GM12878 (cell line): ENCODE measurements around the gene SCLY. TPM values are rescaled to one million over a fixed set of nuclear protein-coding genes. Genes with fewer than 3 reads are reported as not detected.
"Not testable (repeated sequence)": the region's sequence is repeated elsewhere in the genome, so short reads cannot be mapped to it uniquely, and the experiment has no call there.

Experiments
- ATAC-seq: fragments of 200-7000 bp; cut with Tn5 transposase; 3 replicates; pipeline ENCODE4 v1.9.1; 2020; ENCODE audit warnings: mild to moderate bottlenecking, moderate library complexity
- BruUV-seq: library from RNA; stranded (reverse); fragments of 400-500 nt; replicated peaks from 2 replicates; lab custom pipeline; 2021; lab: Mats Ljungman, UMichigan
- CTCF ChIA-PET: fragments of 300-600 bp; sonication (Branson Sonifier 250); formaldehyde crosslinking; extraction: SDS; loops from one replicate; lab custom pipeline; 2021; ENCODE audit warnings: inconsistent platforms; lab: Yijun Ruan, JAX
- POLR2A ChIA-PET: fragments of 350-600 bp; formaldehyde crosslinking; extraction: SDS; loops from one replicate; lab custom pipeline; 2021; ENCODE audit warnings: inconsistent platforms; lab: Charles Lee
- RAD21 ChIA-PET: fragments of 300-600 bp; sonication (Branson Sonifier 250); formaldehyde crosslinking; loops from one replicate; lab custom pipeline; 2023; ENCODE audit warnings: antibody characterized with exemption; ENCODE audit not compliant: unreplicated experiment; lab: Charles Lee
- SMC1A ChIA-PET: fragments of 300-600 bp; sonication (Branson Sonifier 250); formaldehyde crosslinking; loops from one replicate; lab custom pipeline; 2023; ENCODE audit not compliant: unreplicated experiment, uncharacterized antibody; lab: Charles Lee
- DNase-seq: peaks from one replicate; pipeline ENCODE4 v3.0.0-alpha.2; 2011; ENCODE audit warnings: low read depth, low spot score
- FAIRE-seq: peaks from 3 replicates; lab custom pipeline; 2011; peaks lifted over from hg19 to GRCh38; lab: Jason Lieb, UNC
- H2AFZ ChIP-seq: 2 replicates; pipeline ENCODE4 v1.6.0; 2011; ENCODE audit warnings: low read depth, low read length, control low read depth; ENCODE audit not compliant: control insufficient read depth
- H3K27ac ChIP-seq: 2 replicates; pipeline ENCODE4 v1.5.1; 2011; ENCODE audit warnings: control low read depth; ENCODE audit not compliant: control insufficient read depth, insufficient read depth
- H3K27me3 ChIP-seq, 2 experiments: replicated peaks in 1 of 2; 2 replicates each; pipeline versions ENCODE4 v1.6.0 to v1.6.1; 2011; ENCODE audit warnings: low read length in 1 of 2; ENCODE audit not compliant: control insufficient read depth in 2 of 2, insufficient read depth in 2 of 2
- H3K36me3 ChIP-seq, 2 experiments: 2 replicates each; pipeline ENCODE4 v1.5.1; 2011; ENCODE audit warnings: low read length in 1 of 2; ENCODE audit not compliant: control insufficient read depth in 2 of 2, insufficient read depth in 2 of 2
- H3K4me1 ChIP-seq: 2 replicates; pipeline ENCODE4 v1.6.1; 2011; ENCODE audit warnings: mild to moderate bottlenecking, low read length, moderate library complexity, mixed read lengths; ENCODE audit not compliant: control insufficient read depth, insufficient read depth
- H3K4me2 ChIP-seq: 2 replicates; pipeline ENCODE4 v1.6.0; 2011; ENCODE audit warnings: control low read depth; ENCODE audit not compliant: control insufficient read depth, insufficient read depth
- H3K4me3 ChIP-seq: fragments of 200-600 bp; sonication (generic); 2 replicates; pipeline ENCODE4 v1.5.1; 2016
- H3K79me2 ChIP-seq: 2 replicates; pipeline ENCODE4 v1.6.0; 2011; ENCODE audit warnings: low read length; ENCODE audit not compliant: control insufficient read depth, insufficient read depth
- H3K9ac ChIP-seq: 2 replicates; pipeline ENCODE4 v1.8.0; 2011; ENCODE audit warnings: low read length, control low read depth, mixed read lengths; ENCODE audit not compliant: control insufficient read depth, insufficient read depth
- H3K9me3 ChIP-seq: replicated peaks from 3 replicates; pipeline ENCODE4 v1.5.1; 2011; ENCODE audit warnings: mild to moderate bottlenecking, low read length; ENCODE audit not compliant: control insufficient read depth, insufficient read depth
- H4K20me1 ChIP-seq: 2 replicates; pipeline ENCODE4 v1.6.0; 2011; ENCODE audit not compliant: control insufficient read depth, insufficient read depth
- BHLHE40 ChIP-seq, 2 experiments: fragments of 450-650 bp in 1 of 2; IDR thresholded peaks; 2 replicates each; pipeline ENCODE4 v1.6.1; 2011 to 2017; ENCODE audit warnings: low read depth in 2 of 2, borderline replicate concordance in 1 of 2, improper control_type of control experiment in 1 of 2, low read length in 1 of 2, mild to moderate bottlenecking in 1 of 2
- SUPT20H ChIP-seq: IDR thresholded peaks from 2 replicates; pipeline ENCODE4 v1.6.1; 2011; ENCODE audit warnings: low read depth, mild to moderate bottlenecking, low read length, moderate library complexity, borderline replicate concordance; ENCODE audit not compliant: control insufficient read depth
- USF1 ChIP-seq: IDR thresholded peaks from 2 replicates; pipeline ENCODE4 v1.6.1; 2011; ENCODE audit warnings: borderline replicate concordance, low read depth, mild to moderate bottlenecking, moderate library complexity, mixed read lengths, low read length; ENCODE audit not compliant: insufficient read depth; ENCODE audit errors: extremely low read length
- WGBS: methylation state at CpG from one replicate; pipeline ENCODE4 v1.1.6; 2016; ENCODE audit warnings: low lambda C conversion rate; ENCODE audit not compliant: insufficient replicate concordance, insufficient coverage; ENCODE audit errors: missing lambda C conversion rate; 5-methylcytosine and 5-hydroxymethylcytosine counted together
- in situ Hi-C: fragments of 300-500 bp; cut with MboI; formaldehyde crosslinking; loops from 9 replicates; pipeline ENCODE4 v1.14.3; 2018; ENCODE audit warnings: mixed read lengths
- intact Hi-C: fragments of 100-400 bp; cut with micrococcal nuclease; formaldehyde crosslinking; loops from one replicate; pipeline ENCODE4 v1.14.2; 2022; ENCODE audit not compliant: unreplicated experiment
- polyA plus RNA-seq, 11 experiments: library from polyadenylated mRNA; depleted of rRNA in 4 of 11; unstranded in 6 of 11; stranded (reverse) in 5 of 11; fragments of >200 nt; fragmentation: Nextera tagmentation in 4 of 11; fragmentation: Illumina TruSeq in 1 of 11; extraction: Ambion mirVana in 4 of 11; extraction: Trizol in 1 of 11; gene quantifications; 1 replicate in 1 of 11; 2 replicates in 10 of 11; pipeline versions ENCODE4 v1.2.1 to v1.2.3, GENCODE V29; 2011 to 2016; ENCODE audit warnings: inconsistent platforms in 2 of 11, missing spikeins in 2 of 11, low read depth in 1 of 11
- total RNA-seq, 4 experiments: library from RNA; depleted of rRNA in 3 of 4; stranded (reverse); fragments of >200 nt in 3 of 4; fragmentation: Illumina TruSeq in 1 of 4; extraction: Trizol in 1 of 4; gene quantifications; 2 replicates each; pipeline versions ENCODE4 v1.2.1 to v1.2.3, GENCODE V29; 2013 to 2021

Gene SCLY
- total and polyA plus RNA-seq, 10 of the 15 experiments (the other 5 are each of a cell fraction or from before 2014, with no cell fraction given) = 3.3 to 49.1 (median 32.3) TPM

- TF ChIP-seq USF1 = no peak
Observed at GRCh38 chr2:238053191-238053776, 7.5 kb upstream of the SCLY start (continued).

DNA sequence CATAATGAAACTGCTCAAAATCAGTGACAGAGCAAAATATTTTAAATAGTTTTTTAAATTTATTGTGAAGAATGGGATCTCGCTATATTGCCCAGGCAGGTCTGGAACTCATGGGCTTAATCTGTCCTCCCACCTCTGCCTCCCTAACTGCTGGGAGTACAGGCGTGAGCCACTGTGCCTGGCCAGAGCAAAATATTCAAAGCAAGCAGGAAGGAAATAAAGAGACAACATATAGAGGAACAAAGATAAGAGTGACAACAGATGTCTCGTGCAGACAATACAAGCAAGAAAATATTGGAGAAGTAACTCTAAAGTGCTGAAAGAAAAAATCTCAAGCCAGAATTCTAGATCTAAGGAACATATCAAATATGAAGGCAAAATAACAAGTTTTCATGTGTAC lies 5.0 kb upstream of the SCLY start:
- ChIA-PET SMC1A (interaction anchor here (0.6 kb wide), 1 partner anchor 98 kb away, joined by 3 read pairs; no protein-coding TSS in a partner anchor), POLR2A (no interaction called here)

DNA sequence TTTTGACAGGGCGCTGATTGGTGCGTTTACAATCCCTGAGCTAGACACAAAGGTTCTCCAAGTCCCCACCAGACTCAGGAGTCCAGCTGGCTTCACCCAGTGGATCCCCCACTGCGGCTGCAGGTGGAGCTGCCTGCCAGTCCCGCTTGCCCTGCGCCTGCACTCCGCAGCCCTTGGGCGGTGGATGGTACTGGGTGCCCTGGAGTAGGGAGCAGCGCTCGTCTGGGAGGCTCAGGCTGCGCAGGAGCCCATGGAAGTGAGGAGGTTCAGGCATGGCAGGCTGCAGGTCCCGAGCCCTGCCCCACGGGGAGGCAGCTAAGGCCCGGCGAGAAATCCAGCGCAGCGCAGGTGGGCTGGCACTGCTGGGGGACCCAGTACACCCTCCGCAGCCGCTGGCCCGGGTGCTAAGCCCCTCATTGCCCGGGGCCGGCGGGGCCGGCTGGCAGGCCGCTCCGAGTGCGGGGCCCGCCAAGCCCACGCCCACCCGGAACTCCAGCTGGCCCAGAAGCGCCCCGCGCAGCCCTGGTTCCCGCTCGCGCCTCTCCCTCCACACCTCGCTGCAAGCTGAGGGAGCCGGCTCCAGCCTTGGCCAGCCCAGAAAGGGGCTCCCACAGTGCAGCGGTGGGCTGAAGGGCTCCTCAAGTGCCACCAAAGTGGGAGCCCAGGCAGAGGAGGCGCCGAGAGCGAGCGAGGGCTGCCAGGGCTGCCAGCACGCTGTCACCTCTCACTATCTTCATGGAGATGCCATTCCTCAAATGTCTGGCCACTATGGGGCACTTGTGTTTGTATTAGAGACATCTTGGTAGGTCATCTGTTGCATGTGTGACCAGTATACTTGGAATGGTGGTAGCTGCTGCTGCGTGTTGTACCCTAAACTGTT lies 2.9 kb upstream of the SCLY start:
- in situ Hi-C loops, H3K27ac ChIP-seq, H2AFZ ChIP-seq, H3K36me3 ChIP-seq, SMC1A ChIA-PET, FAIRE-seq, H3K27me3 ChIP-seq, CTCF ChIA-PET, H3K9ac ChIP-seq, DNase-seq, H3K4me1 ChIP-seq, BruUV-seq, H3K4me2 ChIP-seq, H3K4me3 ChIP-seq, POLR2A ChIA-PET, ATAC-seq, H4K20me1 ChIP-seq, H3K9me3 ChIP-seq, intact Hi-C loops: not testable (repeated sequence)
- RAD21 ChIA-PET = interaction anchor here (0.7 kb wide), 1 partner anchor 283 kb away, joined by 3 read pairs; no protein-coding TSS in a partner anchor
- H3K79me2 ChIP-seq = peaks cover 25% of the 10 kb centered on the region
- WGBS = 94% methylated on average over 31 of the region's 44 CpGs

More for the DNA sequence above, 5.0 kb upstream of the SCLY start:
- no peak for DNase-seq
- Histone ChIP-seq H3K4me3 (no peak overlapping the region), H3K79me2 (peaks cover 8% of the 10 kb centered on the region), H4K20me1 (no peaks in the 10 kb centered on the region), H3K36me3 (no peaks in the 10 kb centered on the region), H3K9ac (no peak overlapping the region), H3K27me3 (no peaks in the 10 kb centered on the region), H3K4me1 (no peaks in the 10 kb centered on the region; the same call in 1 of the 2 replicates), H3K4me2 (no peak overlapping the region), H2AFZ (no peak overlapping the region), H3K27ac (no peak overlapping the region), H3K9me3 (no peaks in the 10 kb centered on the region)
- FAIRE-seq = no peak
- no peak for ATAC-seq
- WGBS = 48% methylated on average over 3 of the region's 3 CpGs
- intact Hi-C loops = no loop called here
- RAD21 ChIA-PET = no interaction called here
- CTCF ChIA-PET = interaction anchor here (0.6 kb wide), 1 partner anchor 56 kb away, joined by 3 read pairs; no protein-coding TSS in a partner anchor
- TF ChIP-seq BHLHE40 (IDR thresholded peaks at IDR 0.05; ENCODE audit: borderline replicate concordance in 1 of 2, low read depth in 2 of 2, low read length in 1 of 2) = peak in 1 of 2 experiments; percentile 64; a peak in 1 of 4 replicates
- no peak for TF ChIP-seq SUPT20H
- in situ Hi-C loops = no loop called here
- BruUV-seq = no TSS peak
